DMS79 (cell line): ENCODE data around the gene CUL4A.
"Not testable (repeated sequence)": the region's sequence is repeated elsewhere in the genome, so short reads cannot be mapped to it uniquely, and the experiment has no call there.

Experiments
- DNase-seq: peaks from one replicate; lab custom pipeline; 2025; lab: John Stamatoyannopoulos, UW

CUL4A gene

GRCh38 chr13:113239986-113240385 lies 30.6 kb downstream of the CUL4A start:
- DNase-seq: no peak

GRCh38 chr13:113241623-113242022 lies 32.2 kb downstream of the CUL4A start:
- DNase-seq: not testable (repeated sequence)

GRCh38 chr13:113243847-113244246 lies 34.4 kb downstream of the CUL4A start:
- DNase-seq: no peak

- peak; percentile 8 for DNase-seq
Measured at GRCh38 chr13:113245849-113246796, 36.7 kb downstream of the CUL4A start.

- DNase-seq: no peak
Measured at GRCh38 chr13:113252516-113253095, 43.2 kb downstream of the CUL4A start.

- DNase-seq: not testable (repeated sequence)
Measured at GRCh38 chr13:113257908-113258307, 48.5 kb downstream of the CUL4A start.

GRCh38 chr13:113258321-113259054 lies 49.1 kb downstream of the CUL4A start:
- DNase-seq: no peak

- no peak for DNase-seq
Measured at GRCh38 chr13:113260996-113261395, 51.6 kb downstream of the CUL4A start.

GRCh38 chr13:113263016-113263415 lies 53.6 kb downstream of the CUL4A start:
- DNase-seq: not testable (repeated sequence)

- no peak for DNase-seq
Measured at GRCh38 chr13:113267642-113268405, 58.4 kb downstream of the CUL4A start.

GRCh38 chr13:113272031-113272430 lies 62.6 kb downstream of the CUL4A start:
- no peak for DNase-seq

- no peak for DNase-seq
Measured at GRCh38 chr13:113272701-113273181, 63.3 kb downstream of the CUL4A start.

- no peak for DNase-seq
Measured at GRCh38 chr13:113273321-113273720, 63.9 kb downstream of the CUL4A start.

GRCh38 chr13:113273851-113274590 lies 64.6 kb downstream of the CUL4A start:
- DNase-seq: no peak

GRCh38 chr13:113274721-113275120 lies 65.3 kb downstream of the CUL4A start:
- DNase-seq: no peak

- no peak for DNase-seq
Measured at GRCh38 chr13:113275387-113275786, 66.0 kb downstream of the CUL4A start.

GRCh38 chr13:113280126-113280525 lies 70.7 kb downstream of the CUL4A start:
- DNase-seq: no peak

- DNase-seq: no peak
Measured at GRCh38 chr13:113283904-113284303, 74.5 kb downstream of the CUL4A start.

- DNase-seq: no peak
Measured at GRCh38 chr13:113288880-113289279, 79.5 kb downstream of the CUL4A start.

- DNase-seq: no peak
Measured at GRCh38 chr13:113291129-113291528, 81.7 kb downstream of the CUL4A start.
